A549 (cell line): Measurements from ENCODE around the gene TRMT5. TPM values are rescaled to one million over a fixed set of nuclear protein-coding genes. Genes with fewer than 3 reads are reported as not detected.

Experiments
- ATAC-seq, 2 experiments: fragments of 200-7000 bp in 1 of 2; fragments of >200 bp in 1 of 2; cut with Nextera tagmentation in 1 of 2; cut with Tn5 transposase in 1 of 2; 3 replicates each; pipeline versions ENCODE4 v1.8.0 to v1.9.1; 2018 to 2020; ENCODE audit warnings: mild to moderate bottlenecking in 1 of 2, moderate library complexity in 1 of 2
- CTCF ChIA-PET: fragments of 300-600 bp; sonication (Branson Sonifier 250); formaldehyde crosslinking; extraction: SDS; loops from one replicate; lab custom pipeline; 2021; ENCODE audit warnings: antibody characterized with exemption, inconsistent platforms; lab: Yijun Ruan, JAX
- POLR2A ChIA-PET: fragments of 350-600 bp; formaldehyde crosslinking; extraction: SDS; loops from one replicate; lab custom pipeline; 2021; ENCODE audit warnings: antibody characterized with exemption, inconsistent platforms; lab: Yijun Ruan, JAX
- DNase-seq, 2 experiments: peaks; one replicate each; pipeline versions ENCODE4 v3.0.0 to v3.0.0-alpha.2; 2011 to 2016; ENCODE audit warnings: low read depth in 1 of 2, low spot score in 1 of 2
- FAIRE-seq: peaks from 2 replicates; lab custom pipeline; 2011; peaks lifted over from hg19 to GRCh38; lab: Jason Lieb, UNC
- H3K27ac ChIP-seq, 2 experiments: fragments of >200 bp; sonication (Bioruptor Twin); formaldehyde crosslinking; 3 replicates each; pipeline ENCODE4 v1.5.1; 2016 to 2017
- H3K4me1 ChIP-seq: fragments of >200 bp; sonication (Bioruptor Twin); formaldehyde crosslinking; 3 replicates; pipeline ENCODE4 v1.6.1; 2016
- H3K4me2 ChIP-seq: fragments of >200 bp; sonication (Bioruptor Twin); formaldehyde crosslinking; 3 replicates; pipeline ENCODE4 v1.6.1; 2016
- H3K4me3 ChIP-seq: fragments of >200 bp; sonication (Bioruptor Twin); formaldehyde crosslinking; 3 replicates; pipeline ENCODE4 v1.5.1; 2016
- H3K9me3 ChIP-seq: fragments of >200 bp; sonication (Bioruptor Twin); formaldehyde crosslinking; 3 replicates; pipeline ENCODE4 v1.6.1; 2016
- ATOH8 ChIP-seq: fragments of 250-450 bp; sonication (Bioruptor Pico); IDR thresholded peaks from 2 replicates; pipeline ENCODE4 v1.5.0; 2020; ENCODE audit warnings: low read depth, mild to moderate bottlenecking, moderate library complexity
- BHLHE40 ChIP-seq: IDR thresholded peaks from 2 replicates; pipeline ENCODE4 v1.6.1; 2012; ENCODE audit warnings: low read depth, low read length, inconsistent platforms
- CBX2 ChIP-seq: fragments of 200-600 bp; sonication (generic); IDR thresholded peaks from 2 replicates; pipeline ENCODE4 v1.6.1; 2016; ENCODE audit warnings: low read depth, mild to moderate bottlenecking, borderline replicate concordance
- E2F6 ChIP-seq: IDR thresholded peaks from 2 replicates; pipeline ENCODE4 v1.6.1; 2012; ENCODE audit warnings: low read depth, borderline replicate concordance
- EHF ChIP-seq: fragments of 250-450 bp; sonication (Bioruptor Pico); IDR thresholded peaks from 2 replicates; pipeline ENCODE4 v1.5.0; 2020; ENCODE audit warnings: mild to moderate bottlenecking
- ESRRA ChIP-seq: fragments of 150-350 bp; IDR thresholded peaks from 2 replicates; pipeline ENCODE4 v1.6.1; 2014; ENCODE audit warnings: mild to moderate bottlenecking, low read length, borderline replicate concordance
- FOSB ChIP-seq: fragments of 250-450 bp; sonication (Bioruptor Pico); IDR thresholded peaks from 2 replicates; pipeline ENCODE4 v1.5.0; 2020; ENCODE audit warnings: mild to moderate bottlenecking, moderate library complexity
- GATA3 ChIP-seq: IDR thresholded peaks from 2 replicates; pipeline ENCODE4 v1.6.1; 2012; ENCODE audit warnings: borderline replicate concordance
- HMGXB4 ChIP-seq: fragments of 250-450 bp; sonication (Bioruptor Pico); IDR thresholded peaks from 2 replicates; pipeline ENCODE4 v1.5.0; 2021; ENCODE audit warnings: mild to moderate bottlenecking, moderate library complexity, borderline replicate concordance
- HOXB13 ChIP-seq: fragments of 250-450 bp; sonication (Bioruptor Pico); IDR thresholded peaks from 2 replicates; pipeline ENCODE4 v1.5.0; 2020; ENCODE audit warnings: low read depth, mild to moderate bottlenecking, moderate library complexity
- HOXB5 ChIP-seq: fragments of 250-450 bp; sonication (Bioruptor Pico); IDR thresholded peaks from 2 replicates; pipeline ENCODE4 v1.5.0; 2020; ENCODE audit warnings: mild to moderate bottlenecking, moderate library complexity
- KDM1A ChIP-seq: fragments of 200-600 bp; sonication (generic); IDR thresholded peaks from 2 replicates; pipeline ENCODE4 v1.6.1; 2016; ENCODE audit warnings: low read depth, mild to moderate bottlenecking
- MAFK ChIP-seq: fragments of 450-650 bp; IDR thresholded peaks from 2 replicates; pipeline ENCODE4 v1.6.1; 2014; ENCODE audit not compliant: partially characterized antibody
- POLR2AphosphoS2 ChIP-seq: conservative IDR thresholded peaks from 2 replicates; pipeline ENCODE4 v1.6.1; 2012; ENCODE audit warnings: low read length, improper control_type of control experiment, inconsistent platforms
- RARB ChIP-seq: fragments of 250-450 bp; sonication (Bioruptor Pico); IDR thresholded peaks from 2 replicates; pipeline ENCODE4 v1.8.0; 2021; ENCODE audit warnings: mild to moderate bottlenecking, moderate library complexity
- RNF2 ChIP-seq: fragments of 200-600 bp; sonication (generic); IDR thresholded peaks from 2 replicates; pipeline ENCODE4 v1.6.1; 2016; ENCODE audit warnings: low read depth, mild to moderate bottlenecking, antibody characterized with exemption, moderate library complexity, borderline replicate concordance
- SREBF2 ChIP-seq: fragments of 450-650 bp; IDR thresholded peaks from 2 replicates; pipeline ENCODE4 v1.6.1; 2014; ENCODE audit warnings: mild to moderate bottlenecking, moderate library complexity
- USF2 ChIP-seq: fragments of 450-650 bp; IDR thresholded peaks from 2 replicates; pipeline ENCODE4 v1.6.1; 2014; ENCODE audit warnings: antibody characterized with exemption
- ZC3H11A ChIP-seq: fragments of 450-650 bp; IDR thresholded peaks from 2 replicates; pipeline ENCODE4 v1.6.1; 2014; ENCODE audit warnings: antibody characterized with exemption, mild to moderate bottlenecking
- ZSCAN20 ChIP-seq: fragments of 250-450 bp; sonication (Bioruptor Pico); IDR thresholded peaks from 2 replicates; pipeline ENCODE4 v1.8.0; 2022; ENCODE audit warnings: mild to moderate bottlenecking, moderate library complexity
- WGBS: methylation state at CpG from one replicate; pipeline ENCODE4 v1.1.6; 2017; ENCODE audit errors: missing lambda C conversion rate; 5-methylcytosine and 5-hydroxymethylcytosine counted together
- polyA plus RNA-seq, 4 experiments: library from polyadenylated mRNA; depleted of rRNA in 3 of 4; stranded (reverse); fragments of >200 nt; fragmentation: RNase III in 1 of 4; extraction: RNeasy Plus Mini Kit Qiagen cat#74134 plus additional on column Dnase treatment in 1 of 4; gene quantifications; 2 replicates in 3 of 4; 3 replicates in 1 of 4; pipeline ENCODE4 v1.2.3, GENCODE V29; 2011 to 2017

Gene TRMT5
- polyA plus RNA-seq, 2 of the 4 experiments (the other 2 are of a cell fraction): 18.2 to 18.8 TPM

- ATAC-seq (peak in 1 of 2 experiments; percentile 30; a peak in 2 of 6 replicates), FAIRE-seq (peak; percentile 70), DNase-seq (peak in 1 of 2 experiments; percentile 10)
- Histone ChIP-seq H3K9me3 (no peaks in the 10 kb centered on the region), H3K4me1 (peaks cover 32% of the 10 kb centered on the region), H3K4me3 (no peak overlapping the region), H3K4me2 (peak overlapping the region; percentile 44), H3K27ac (no peak overlapping the region)
- CTCF ChIA-PET: no interaction called here
- POLR2A ChIA-PET: interaction anchor here (0.8 kb wide), 1 partner anchor 15 kb away, joined by 5 read pairs; the partner anchor contains the start of genes SLC38A6 and TRMT5
- TF ChIP-seq E2F6 (no peak), MAFK (no peak)
Measured at GRCh38 chr14:60965402-60965801, 15.5 kb downstream of the TRMT5 start.

GRCh38 chr14:60964904-60965303 lies 16.0 kb downstream of the TRMT5 start:
- no peaks in the 10 kb centered on the region for H3K9me3 ChIP-seq
- DNase-seq: peak in 1 of 2 experiments; percentile 6
- TF ChIP-seq HMGXB4 (CRISPR knock-in tag): no peak
- TF ChIP-seq EHF (CRISPR knock-in tag): no peak
- no peak for TF ChIP-seq BHLHE40
- no peak for TF ChIP-seq RNF2
- no peak for TF ChIP-seq KDM1A
- no peak for TF ChIP-seq ZC3H11A
- TF ChIP-seq, all 56 proteins: peak for 0
- CTCF ChIA-PET: no interaction called here
- no peak for FAIRE-seq
- no peak overlapping the region for H3K27ac ChIP-seq
- H3K4me2 ChIP-seq: peak overlapping the region; percentile 44
- H3K4me3 ChIP-seq: no peak overlapping the region
- ATAC-seq: peak in 1 of 2 experiments; percentile 59; a peak in 1 of 6 replicates
- POLR2A ChIA-PET: interaction anchor here (0.8 kb wide), 1 partner anchor 16 kb away, joined by 5 read pairs; the partner anchor contains the start of genes SLC38A6 and TRMT5
- H3K4me1 ChIP-seq: peaks cover 29% of the 10 kb centered on the region
- WGBS: 13% methylated on average over 2 of the region's 2 CpGs

GRCh38 chr14:60963761-60964160 lies 17.1 kb downstream of the TRMT5 start:
- Histone ChIP-seq H3K4me2 (no peak overlapping the region), H3K4me3 (no peak overlapping the region), H3K27ac (no peak overlapping the region), H3K4me1 (peaks cover 27% of the 10 kb centered on the region), H3K9me3 (no peaks in the 10 kb centered on the region)
- 43% methylated on average over 2 of the region's 2 CpGs for WGBS
- POLR2A ChIA-PET: no interaction called here
- ATAC-seq: no peak
- CTCF ChIA-PET: no interaction called here
- no peak for DNase-seq
- peak; percentile 61 for FAIRE-seq
- TF ChIP-seq SREBF2 (no peak), RNF2 (no peak), ZSCAN20 (CRISPR knock-in tag) (no peak), HOXB13 (CRISPR knock-in tag) (no peak), USF2 (no peak), CBX2 (no peak), POLR2AphosphoS2 (no peak), FOSB (CRISPR knock-in tag) (no peak), RARB (CRISPR knock-in tag) (no peak), KDM1A (no peak), ZC3H11A (no peak), ATOH8 (CRISPR knock-in tag) (no peak), GATA3 (no peak), HOXB5 (CRISPR knock-in tag) (no peak), ESRRA (no peak)
